Measurements from ENCODE around the gene PRKX. TPM values are rescaled to one million over a fixed set of nuclear protein-coding genes. Genes with fewer than 3 reads are reported as not detected.

The PRKX gene
- total and polyA plus RNA-seq, 2 donors: 3.4 to 8.3 TPM

DNA sequence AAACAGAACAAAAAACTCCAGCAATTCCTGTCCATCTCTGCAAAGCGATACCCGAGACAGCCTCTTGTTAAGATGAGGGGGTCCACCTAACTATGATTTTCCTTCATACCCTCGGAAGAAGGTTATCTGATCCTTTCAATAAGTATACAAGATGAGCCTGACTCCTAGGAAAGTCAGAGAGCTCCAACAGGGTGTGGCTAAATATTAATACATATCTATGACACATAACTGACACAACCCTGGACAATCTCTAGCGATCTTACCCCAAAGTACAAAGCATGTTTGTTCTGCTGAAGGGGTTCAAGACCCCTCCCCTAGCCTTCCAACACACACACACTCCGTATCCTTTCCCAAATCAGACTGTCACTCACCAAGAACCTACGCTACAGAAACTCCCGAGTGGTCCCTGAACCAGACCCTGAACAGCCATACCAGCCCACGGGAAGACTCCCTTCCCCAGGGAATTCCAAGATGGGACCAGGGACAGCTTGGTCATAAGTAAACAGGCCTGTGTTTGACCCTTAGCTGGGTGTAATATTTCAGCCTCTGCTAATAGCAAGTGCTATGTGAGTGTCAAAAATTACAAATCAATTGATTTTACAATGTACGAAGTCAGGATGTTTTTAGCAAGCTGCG is 110.3 kb downstream of the PRKX start:
- no peak overlapping the region for H3K4me3 ChIP-seq (ENCODE audit: low read depth, low read length)
- WGBS: 87% methylated on average over 10 of the region's 10 CpGs
- DNase-seq (ENCODE audit: extremely low spot score): no peak
- H3K27ac ChIP-seq (ENCODE audit: low read depth): no peak overlapping the region
- no peaks in the 10 kb centered on the region for H3K36me3 ChIP-seq (ENCODE audit: insufficient read depth)
- no peaks in the 10 kb centered on the region for H3K4me1 ChIP-seq (ENCODE audit: insufficient read depth)

DNA sequence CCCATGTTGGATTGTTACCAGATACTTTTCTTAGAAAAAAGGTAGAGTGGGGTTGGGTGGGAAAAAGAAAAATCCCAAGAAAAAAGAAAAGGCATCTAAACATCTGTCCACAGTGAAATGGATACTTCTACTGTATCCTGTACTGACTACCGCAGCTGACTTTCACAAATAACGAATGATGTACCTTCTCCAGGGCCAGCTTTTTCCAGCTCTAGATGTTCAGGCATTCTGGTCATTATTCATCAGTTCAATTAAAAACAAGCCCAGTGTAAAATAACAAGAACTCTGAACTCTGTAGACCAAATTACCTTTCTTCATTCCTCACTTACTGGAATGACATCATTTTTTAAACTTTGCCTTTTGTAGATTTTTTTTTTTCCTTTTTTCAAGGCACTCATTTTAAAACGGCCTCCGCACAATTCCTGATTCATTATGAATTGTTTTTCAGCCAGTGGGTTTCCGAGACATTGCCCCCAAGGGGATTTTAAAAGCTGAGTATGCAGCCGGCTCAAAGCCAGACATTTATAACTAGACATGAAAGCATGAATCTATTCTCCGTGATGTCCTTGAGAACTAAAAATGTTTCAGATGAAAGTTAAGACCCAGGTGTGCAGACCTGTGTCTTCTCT is 113.5 kb downstream of the PRKX start:
- no peaks in the 10 kb centered on the region for H3K36me3 ChIP-seq (ENCODE audit: insufficient read depth)
- no peak for DNase-seq (ENCODE audit: extremely low spot score)
- H3K4me3 ChIP-seq (ENCODE audit: low read depth, low read length): no peak overlapping the region
- no peaks in the 10 kb centered on the region for H3K4me1 ChIP-seq (ENCODE audit: insufficient read depth)
- 36% methylated on average over 7 of the region's 7 CpGs for WGBS
- H3K27ac ChIP-seq (ENCODE audit: low read depth): no peak overlapping the region

DNA sequence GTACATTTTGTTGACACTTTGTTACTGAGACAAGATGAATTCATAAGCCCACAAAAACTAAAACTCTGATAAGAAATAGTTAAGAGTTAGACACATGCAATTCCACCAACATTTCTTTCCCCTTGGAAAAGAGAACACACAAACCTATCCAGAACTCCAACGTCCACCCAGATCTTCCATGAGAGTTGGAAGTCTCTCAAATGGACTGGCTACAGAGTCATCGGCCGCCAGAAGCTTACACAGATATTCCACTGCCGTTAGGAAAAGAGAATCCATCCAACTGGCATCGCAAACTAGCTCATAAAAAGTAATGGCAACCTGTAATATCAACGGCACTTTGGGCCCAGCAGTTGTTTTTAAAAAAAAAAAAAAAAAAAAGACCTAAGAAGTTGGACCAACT is 114.7 kb downstream of the PRKX start:
- no peak overlapping the region for H3K4me3 ChIP-seq (ENCODE audit: low read depth, low read length)
- WGBS: 39% methylated on average over 6 of the region's 6 CpGs
- H3K36me3 ChIP-seq (ENCODE audit: insufficient read depth): no peaks in the 10 kb centered on the region
- no peaks in the 10 kb centered on the region for H3K4me1 ChIP-seq (ENCODE audit: insufficient read depth)
- H3K27ac ChIP-seq (ENCODE audit: low read depth): no peak overlapping the region
- no peak for DNase-seq (ENCODE audit: extremely low spot score)

DNA sequence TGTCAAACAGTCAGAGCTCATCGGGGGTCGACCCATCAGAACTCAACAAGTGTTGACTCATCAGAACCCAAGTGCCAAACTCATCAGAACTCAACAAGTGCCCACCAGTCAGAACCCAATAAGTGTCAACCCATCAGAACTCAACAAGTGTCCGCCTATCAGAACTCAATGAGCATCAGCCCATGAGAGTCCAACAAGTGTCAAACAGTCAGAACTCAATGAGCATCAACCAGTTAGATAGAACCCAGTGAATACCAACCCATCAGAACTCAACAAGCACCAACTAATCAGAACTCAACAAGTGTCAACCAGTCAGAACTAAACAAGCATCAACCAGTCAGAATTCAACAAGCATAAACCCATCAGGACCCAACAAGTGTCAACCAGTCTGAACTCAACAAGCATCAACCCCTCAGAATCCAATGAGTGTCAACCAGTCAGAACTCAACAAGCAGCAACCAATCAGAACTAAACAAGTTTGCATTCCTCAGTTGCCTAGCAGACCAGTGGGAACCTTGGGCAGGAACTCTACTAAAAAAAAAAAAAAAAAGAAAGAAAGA is 115.3 kb downstream of the PRKX start:
- H3K4me1 ChIP-seq (ENCODE audit: insufficient read depth): no peaks in the 10 kb centered on the region
- H3K36me3 ChIP-seq (ENCODE audit: insufficient read depth): no peaks in the 10 kb centered on the region
- no peak overlapping the region for H3K27ac ChIP-seq (ENCODE audit: low read depth)
- no peak for DNase-seq (ENCODE audit: extremely low spot score)
- H3K4me3 ChIP-seq (ENCODE audit: low read depth, low read length): no peak overlapping the region
- WGBS: 98% methylated on average over 3 of the region's 3 CpGs

DNA sequence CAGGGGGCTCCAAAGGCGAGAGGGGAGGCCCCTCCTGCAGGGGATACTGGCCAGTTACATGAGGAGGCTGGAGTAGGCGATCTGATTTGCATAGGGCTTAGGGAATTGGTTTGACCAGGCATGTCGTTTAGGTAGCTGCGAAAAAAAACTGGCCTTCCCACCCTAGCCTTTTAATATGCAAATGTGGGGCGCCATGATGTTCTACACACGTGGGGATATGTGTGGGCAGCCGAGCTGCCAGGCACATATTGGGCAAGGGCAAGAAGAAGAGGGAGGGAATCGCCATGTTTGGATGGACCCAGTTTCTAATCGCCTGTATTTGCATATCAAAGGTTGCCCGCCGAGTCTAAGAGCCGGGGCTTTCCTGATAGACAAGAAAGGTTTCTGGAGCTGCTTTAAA is 121.3 kb downstream of the PRKX start:
- no peaks in the 10 kb centered on the region for H3K4me1 ChIP-seq (ENCODE audit: insufficient read depth)
- no peak overlapping the region for H3K4me3 ChIP-seq (ENCODE audit: low read depth, low read length)
- H3K27ac ChIP-seq (ENCODE audit: low read depth): no peak overlapping the region
- no peak for DNase-seq (ENCODE audit: extremely low spot score)
- no peaks in the 10 kb centered on the region for H3K36me3 ChIP-seq (ENCODE audit: insufficient read depth)
- WGBS: 47% methylated on average over 12 of the region's 12 CpGs

DNA sequence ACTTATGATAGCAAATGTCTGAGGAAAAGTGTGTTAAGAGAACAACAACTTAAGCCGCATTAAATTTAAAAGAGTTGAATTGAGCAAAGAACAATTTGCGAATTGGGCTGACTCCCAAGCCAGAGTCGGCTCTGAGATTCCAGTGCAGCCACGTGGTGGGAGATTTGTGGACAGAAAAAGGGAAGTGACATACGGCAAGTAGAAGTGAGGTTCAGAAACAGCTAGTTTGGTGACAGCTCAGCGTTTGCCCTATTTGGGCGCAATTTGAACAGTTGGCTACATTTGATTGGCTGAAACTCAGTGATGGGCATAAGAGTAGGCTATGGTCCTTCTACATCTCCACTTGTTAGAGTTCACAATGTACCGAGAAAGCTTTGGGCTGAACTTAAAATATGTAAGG is 124.0 kb downstream of the PRKX start:
- Histone ChIP-seq H3K4me3 (ENCODE audit: low read depth, low read length) (no peak overlapping the region), H3K4me1 (ENCODE audit: insufficient read depth) (no peaks in the 10 kb centered on the region), H3K36me3 (ENCODE audit: insufficient read depth) (no peaks in the 10 kb centered on the region), H3K27ac (ENCODE audit: low read depth) (no peak overlapping the region)
- 80% methylated on average over 8 of the region's 8 CpGs for WGBS
- DNase-seq (ENCODE audit: extremely low spot score): no peak

DNA sequence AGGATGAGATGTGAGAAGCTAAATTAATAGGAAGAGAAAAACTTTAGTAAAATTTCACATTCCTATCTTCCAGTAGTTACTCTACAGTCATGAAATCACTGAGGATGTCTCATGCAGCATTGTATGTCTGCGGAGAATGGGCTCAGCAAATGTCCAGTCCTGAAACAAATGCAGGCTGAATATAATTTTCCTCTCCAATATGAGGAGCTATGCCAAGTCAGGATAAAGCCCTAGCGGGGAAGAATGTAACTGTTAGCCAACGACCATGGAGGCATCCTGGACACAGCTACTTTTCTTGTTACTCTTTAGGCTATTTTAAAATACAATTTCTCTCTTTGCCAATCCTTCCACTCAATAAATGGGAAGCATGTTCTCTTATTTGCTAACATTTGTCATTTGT is 127.7 kb downstream of the PRKX start:
- 41% methylated on average over 3 of the region's 3 CpGs for WGBS

DNA sequence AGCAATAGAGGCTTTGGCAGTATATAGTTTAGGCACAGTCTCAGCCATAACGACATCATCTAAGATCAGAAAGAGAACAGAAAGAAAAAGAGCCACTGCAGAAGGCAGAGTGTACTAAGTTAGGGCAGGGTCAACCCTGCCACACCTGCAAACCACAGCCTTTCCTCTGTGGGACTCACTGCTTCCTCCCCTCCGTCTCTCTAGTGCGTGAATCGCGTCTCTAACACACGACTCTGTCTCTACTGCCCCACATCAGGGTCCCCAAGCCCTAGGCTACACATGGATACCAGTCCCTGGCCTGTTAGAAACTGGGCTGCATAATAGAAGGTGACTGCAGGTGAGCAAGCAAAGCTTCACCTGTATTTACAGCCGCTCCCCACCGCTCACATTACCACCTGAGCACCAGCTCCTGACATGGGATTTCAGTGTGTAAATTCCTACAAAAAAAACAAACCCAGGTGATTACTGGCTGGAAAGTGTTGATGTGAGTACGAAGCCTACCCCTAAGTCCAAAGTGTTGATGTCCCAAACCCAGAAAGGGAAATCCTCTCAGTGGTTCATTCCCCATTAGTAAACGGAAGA is 128.9 kb downstream of the PRKX start:
- Histone ChIP-seq H3K36me3 (ENCODE audit: insufficient read depth) (no peaks in the 10 kb centered on the region), H3K27ac (ENCODE audit: low read depth) (no peak overlapping the region), H3K4me1 (ENCODE audit: insufficient read depth) (no peaks in the 10 kb centered on the region), H3K4me3 (ENCODE audit: low read depth, low read length) (no peak overlapping the region)
- 87% methylated on average over 10 of the region's 10 CpGs for WGBS
- DNase-seq (ENCODE audit: extremely low spot score): no peak

More for the DNA sequence above, 127.7 kb downstream of the PRKX start:
- Histone ChIP-seq H3K4me3 (ENCODE audit: low read depth, low read length) (no peak overlapping the region), H3K36me3 (ENCODE audit: insufficient read depth) (no peaks in the 10 kb centered on the region), H3K4me1 (ENCODE audit: insufficient read depth) (no peaks in the 10 kb centered on the region), H3K27ac (ENCODE audit: low read depth) (no peak overlapping the region)
- no peak for DNase-seq (ENCODE audit: extremely low spot score)

DNA sequence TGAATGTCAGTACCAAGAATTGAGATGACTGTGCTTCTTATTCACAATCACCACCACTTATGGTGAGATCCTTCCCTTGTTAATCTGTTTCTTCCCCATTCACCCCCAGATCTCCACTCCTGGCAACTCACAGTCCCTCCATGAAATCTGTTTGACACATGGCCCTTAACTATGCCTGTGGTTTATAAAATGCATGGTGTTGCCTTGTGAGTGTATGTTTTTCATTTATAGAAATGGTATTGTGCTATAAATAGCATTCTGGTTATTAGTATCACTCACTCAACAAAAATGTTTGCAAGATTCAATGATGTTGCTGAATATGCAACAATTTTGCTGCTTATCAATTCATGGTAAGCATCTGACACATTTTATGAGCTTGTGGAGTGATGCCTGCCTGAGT is 131.0 kb downstream of the PRKX start:
- no peaks in the 10 kb centered on the region for H3K36me3 ChIP-seq (ENCODE audit: insufficient read depth)
- no peak overlapping the region for H3K27ac ChIP-seq (ENCODE audit: low read depth)
- H3K4me3 ChIP-seq (ENCODE audit: low read depth, low read length): no peak overlapping the region
- DNase-seq (ENCODE audit: extremely low spot score): no peak
- no peaks in the 10 kb centered on the region for H3K4me1 ChIP-seq (ENCODE audit: insufficient read depth)

DNA sequence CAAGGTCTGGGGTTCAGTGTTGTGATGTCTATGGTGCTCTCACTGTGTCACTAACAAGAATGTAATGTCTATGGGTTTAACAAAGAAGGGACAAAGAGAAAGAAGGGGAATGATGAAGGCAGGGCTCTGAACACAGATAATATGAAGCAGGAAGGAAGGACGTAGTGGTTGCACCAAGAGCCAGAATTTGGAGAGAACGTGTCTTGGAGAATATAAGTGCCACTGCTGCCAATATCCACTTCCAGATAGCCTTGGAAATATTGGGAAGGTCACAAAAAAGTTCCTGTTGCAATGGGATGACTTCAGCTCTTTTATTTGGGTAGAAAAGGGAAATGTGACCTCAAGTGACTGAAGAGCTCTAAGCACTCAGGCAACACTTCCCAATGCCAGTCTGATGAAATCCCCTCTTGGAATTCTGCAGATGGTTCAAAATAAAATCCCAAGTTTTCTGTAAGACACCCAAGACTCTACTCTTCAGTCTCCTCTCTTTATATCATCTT is 131.8 kb downstream of the PRKX start:
- no peak for DNase-seq (ENCODE audit: extremely low spot score)
- WGBS: 66% methylated on average over 2 of the region's 2 CpGs
- Histone ChIP-seq H3K4me1 (ENCODE audit: insufficient read depth) (no peaks in the 10 kb centered on the region), H3K36me3 (ENCODE audit: insufficient read depth) (no peaks in the 10 kb centered on the region), H3K27ac (ENCODE audit: low read depth) (no peak overlapping the region), H3K4me3 (ENCODE audit: low read depth, low read length) (no peak overlapping the region)

DNA sequence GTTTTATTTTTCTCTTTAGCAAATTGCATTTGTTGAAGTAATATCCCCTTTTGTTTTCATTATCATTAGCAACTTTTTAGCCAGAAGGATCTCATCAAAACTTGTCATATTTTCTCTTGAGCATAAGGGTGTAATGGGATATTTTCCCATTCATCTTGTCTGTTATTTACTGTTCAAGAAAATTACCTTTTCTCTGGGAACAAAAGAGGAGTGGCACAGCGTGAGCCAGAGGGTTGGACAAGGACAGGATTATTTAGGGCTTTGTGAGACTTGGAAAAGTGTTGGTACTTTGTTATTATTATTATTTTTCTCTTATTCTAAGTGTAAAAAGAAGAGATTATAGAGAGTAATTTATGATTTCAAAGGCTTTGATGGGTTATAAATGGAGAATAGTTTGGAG is 135.9 kb downstream of the PRKX start:
- 63% methylated on average over 1 of the region's 1 CpG for WGBS
- Histone ChIP-seq H3K4me3 (ENCODE audit: low read depth, low read length) (no peak overlapping the region), H3K27ac (ENCODE audit: low read depth) (no peak overlapping the region), H3K4me1 (ENCODE audit: insufficient read depth) (no peaks in the 10 kb centered on the region), H3K36me3 (ENCODE audit: insufficient read depth) (no peaks in the 10 kb centered on the region)
- no peak for DNase-seq (ENCODE audit: extremely low spot score)

DNA sequence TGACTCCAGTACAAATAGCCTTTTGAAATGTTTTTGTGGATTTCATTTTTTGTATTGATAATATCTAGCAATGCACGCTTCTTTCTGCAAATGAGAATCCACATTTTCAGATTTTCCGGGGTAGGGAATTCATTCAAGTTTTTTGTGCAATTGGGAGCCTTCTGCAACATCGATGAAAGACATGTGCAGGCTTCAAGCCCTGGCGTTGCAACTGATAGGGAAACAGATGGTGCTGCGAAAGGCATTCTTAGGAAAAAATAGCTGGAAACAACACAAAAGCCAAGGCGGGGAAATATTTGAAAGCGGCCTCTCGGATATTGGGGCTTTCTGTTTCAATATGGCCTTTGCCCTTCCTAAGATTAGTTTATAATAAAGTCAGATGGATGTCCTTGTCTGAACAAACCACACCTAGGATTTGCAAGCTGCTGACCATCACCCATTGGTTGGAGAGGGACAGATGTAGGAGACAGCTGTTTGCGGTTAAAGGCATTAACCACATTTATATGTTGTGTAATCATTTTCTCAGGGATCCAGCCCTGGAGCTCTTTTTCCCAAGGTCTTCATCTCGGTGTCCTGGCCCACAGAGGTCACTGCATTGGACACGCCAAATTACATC is 136.5 kb downstream of the PRKX start:
- H3K36me3 ChIP-seq (ENCODE audit: insufficient read depth): no peaks in the 10 kb centered on the region
- no peak overlapping the region for H3K4me3 ChIP-seq (ENCODE audit: low read depth, low read length)
- H3K4me1 ChIP-seq (ENCODE audit: insufficient read depth): no peaks in the 10 kb centered on the region
- no peak overlapping the region for H3K27ac ChIP-seq (ENCODE audit: low read depth)
- 39% methylated on average over 11 of the region's 11 CpGs for WGBS
- DNase-seq (ENCODE audit: extremely low spot score): no peak

DNA sequence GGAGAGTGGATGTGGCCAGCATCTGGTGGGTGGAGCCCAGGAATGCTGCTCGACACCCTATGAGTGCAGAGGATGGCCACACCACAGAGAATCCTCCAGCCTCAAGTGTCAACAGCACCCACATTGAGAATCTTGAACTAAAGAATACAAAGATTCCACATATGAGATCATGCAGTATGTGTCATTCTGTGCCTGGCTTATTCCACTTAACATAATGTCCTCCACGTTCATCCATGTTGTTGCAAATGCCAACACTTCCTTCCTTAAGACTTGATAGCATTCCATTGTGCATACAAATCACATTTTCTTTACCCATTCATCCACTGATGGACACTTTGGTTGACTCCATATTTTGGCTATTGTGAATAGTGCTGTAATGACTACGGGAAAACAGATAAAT is 145.8 kb downstream of the PRKX start:
- DNase-seq (ENCODE audit: extremely low spot score): no peak
- no peak overlapping the region for H3K27ac ChIP-seq (ENCODE audit: low read depth)
- 81% methylated on average over 3 of the region's 3 CpGs for WGBS
- H3K4me1 ChIP-seq (ENCODE audit: insufficient read depth): no peaks in the 10 kb centered on the region
- no peaks in the 10 kb centered on the region for H3K36me3 ChIP-seq (ENCODE audit: insufficient read depth)
- H3K4me3 ChIP-seq (ENCODE audit: low read depth, low read length): no peak overlapping the region

DNA sequence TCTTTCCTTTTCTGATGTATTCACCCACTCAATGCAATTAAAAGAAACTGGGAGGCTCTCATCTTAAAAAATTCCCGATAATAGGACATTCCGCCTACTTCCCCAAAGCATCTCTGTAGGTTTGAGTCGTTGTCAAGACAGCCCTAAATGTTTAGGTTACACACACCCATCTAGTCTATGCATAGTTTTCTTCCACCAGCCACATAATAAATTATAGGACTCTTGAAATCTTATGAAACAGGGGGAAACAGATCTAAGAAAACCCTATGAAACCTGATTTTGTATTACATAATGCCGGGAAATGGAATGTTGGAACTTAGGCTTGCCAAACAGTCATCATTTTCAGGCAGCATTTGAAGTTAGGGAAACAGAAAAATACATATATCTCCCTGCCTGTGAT is 150.0 kb downstream of the PRKX start:
- no peaks in the 10 kb centered on the region for H3K4me1 ChIP-seq (ENCODE audit: insufficient read depth)
- WGBS: 84% methylated on average over 4 of the region's 4 CpGs
- H3K36me3 ChIP-seq (ENCODE audit: insufficient read depth): no peaks in the 10 kb centered on the region
- H3K27ac ChIP-seq (ENCODE audit: low read depth): no peak overlapping the region
- DNase-seq (ENCODE audit: extremely low spot score): no peak
- H3K4me3 ChIP-seq (ENCODE audit: low read depth, low read length): no peak overlapping the region

All from urinary bladder (tissue), 4 donors.